K562 (cell line): Measurements from ENCODE around the gene PJA1. TPM values are rescaled to one million over a fixed set of nuclear protein-coding genes. Genes with fewer than 3 reads are reported as not detected.
A peak's percentile ranks its signal among the peaks of the same experiment; 100 is the strongest.

Experiments
- ATAC-seq: fragments of 200-7000 bp; cut with Tn5 transposase; 3 replicates; pipeline ENCODE4 v1.9.1; 2020; ENCODE audit warnings: moderate library complexity
- BruUV-seq: library from RNA; stranded (reverse); fragments of 400-500 nt; replicated peaks from 2 replicates; lab custom pipeline; 2021; lab: Mats Ljungman, UMichigan
- CTCF ChIA-PET: fragments of 300-600 bp; formaldehyde crosslinking; extraction: SDS; loops from one replicate; lab custom pipeline; 2021; ENCODE audit warnings: low intra/inter-chr PET ratio; lab: Yijun Ruan, JAX
- POLR2A ChIA-PET: fragments of 300-600, 350-650 bp; sonication (Branson Sonifier 250); formaldehyde crosslinking; extraction: SDS; loops from one replicate; lab custom pipeline; 2021; ENCODE audit warnings: antibody characterized with exemption, inconsistent platforms; lab: Yijun Ruan, JAX
- DNase-seq, 4 experiments: peaks; one replicate each; pipeline versions ENCODE4 v3.0.0 to v3.0.0-alpha.2; 2011 to 2018; ENCODE audit warnings: low spot score in 3 of 4, mixed read lengths in 3 of 4; ENCODE audit errors: extremely low read depth in 1 of 4
- FAIRE-seq: peaks from 2 replicates; lab custom pipeline; 2011; peaks lifted over from hg19 to GRCh38; lab: Jason Lieb, UNC
- H2AFZ ChIP-seq: 2 replicates; pipeline ENCODE4 v1.6.0; 2011; ENCODE audit warnings: low read depth, low read length, control low read depth, inconsistent platforms
- H3K27ac ChIP-seq: fragments of 200-600 bp; 3 replicates; pipeline ENCODE4 v1.8.0; 2011; ENCODE audit warnings: low read depth, mild to moderate bottlenecking, control low read depth, inconsistent platforms, low read length, moderate library complexity, mixed read lengths; ENCODE audit errors: extremely low read depth
- H3K27me3 ChIP-seq, 2 experiments: fragments of 300-600 bp in 1 of 2; 2 replicates in 1 of 2; 3 replicates in 1 of 2; pipeline versions ENCODE4 v1.6.0 to v1.8.0; 2011; ENCODE audit warnings: inconsistent platforms in 2 of 2, low read length in 2 of 2, mild to moderate bottlenecking in 1 of 2, mixed read lengths in 1 of 2, moderate library complexity in 1 of 2; ENCODE audit not compliant: control insufficient read depth in 2 of 2, insufficient read depth in 2 of 2
- H3K36me3 ChIP-seq: fragments of 300-600 bp; 3 replicates; pipeline ENCODE4 v1.8.0; 2011; ENCODE audit warnings: mild to moderate bottlenecking, low read length, inconsistent platforms; ENCODE audit not compliant: control insufficient read depth, insufficient read depth
- H3K4me1 ChIP-seq, 2 experiments: fragments of 200-600 bp in 1 of 2; replicated peaks in 1 of 2; 2 replicates in 1 of 2; 3 replicates in 1 of 2; pipeline versions ENCODE4 v1.5.1 to v1.8.0; 2011; ENCODE audit warnings: inconsistent platforms in 2 of 2, low read length in 2 of 2, mild to moderate bottlenecking in 1 of 2, mixed read lengths in 1 of 2, moderate library complexity in 1 of 2; ENCODE audit not compliant: control insufficient read depth in 2 of 2, insufficient read depth in 2 of 2
- H3K4me2 ChIP-seq: 2 replicates; pipeline ENCODE4 v1.6.1; 2011; ENCODE audit warnings: low read length, control low read depth, inconsistent platforms, mixed read lengths; ENCODE audit not compliant: insufficient read depth
- H3K4me3 ChIP-seq: fragments of 200-600 bp; sonication (generic), shearing (Covaris generic); 2 replicates; pipeline ENCODE4 v1.5.1; 2016; ENCODE audit warnings: control low read depth, inconsistent platforms
- H3K79me2 ChIP-seq: fragments of 200-600 bp; 3 replicates; pipeline ENCODE4 v1.8.0; 2011; ENCODE audit warnings: low read length, inconsistent platforms; ENCODE audit not compliant: control insufficient read depth, insufficient read depth
- H3K9ac ChIP-seq, 2 experiments: 2 replicates each; pipeline versions ENCODE4 v1.6.0 to v1.6.1; 2011; ENCODE audit warnings: low read depth in 2 of 2, low read length in 2 of 2, control low read depth in 1 of 2, inconsistent platforms in 1 of 2, mild to moderate bottlenecking in 1 of 2, mixed read lengths in 1 of 2; ENCODE audit not compliant: insufficient read depth in 1 of 2
- H3K9me1 ChIP-seq: one replicate; pipeline ENCODE4 v1.6.0; 2011; ENCODE audit warnings: inconsistent platforms, mild to moderate bottlenecking, low read length, moderate library complexity; ENCODE audit not compliant: control insufficient read depth, insufficient read depth
- H3K9me3 ChIP-seq: replicated peaks from 2 replicates; pipeline ENCODE4 v1.5.1; 2011; ENCODE audit warnings: low read depth, low read length, inconsistent platforms; ENCODE audit not compliant: control insufficient read depth, insufficient read depth
- H4K20me1 ChIP-seq: replicated peaks from 2 replicates; pipeline ENCODE4 v1.6.1; 2011; ENCODE audit warnings: low read length, inconsistent platforms, mixed read lengths; ENCODE audit not compliant: control insufficient read depth, insufficient read depth
- LEF1 ChIP-seq: fragments of 450-650 bp; IDR thresholded peaks from 2 replicates; pipeline ENCODE4 v1.6.1; 2016; ENCODE audit warnings: mild to moderate bottlenecking
- NCOA6 ChIP-seq: fragments of 450-650 bp; IDR thresholded peaks from 2 replicates; pipeline ENCODE4 v1.6.1; 2017; ENCODE audit warnings: mild to moderate bottlenecking
- NRF1 ChIP-seq, 2 experiments: fragments of 450-650 bp; IDR thresholded peaks in 1 of 2; conservative IDR thresholded peaks in 1 of 2; 2 replicates each; pipeline ENCODE4 v1.6.1; 2014; ENCODE audit warnings: mild to moderate bottlenecking in 2 of 2
- PHF20 ChIP-seq: fragments of 450-650 bp; IDR thresholded peaks from 2 replicates; pipeline ENCODE4 v1.6.1; 2018; ENCODE audit not compliant: partially characterized antibody
- SAP30 ChIP-seq: fragments of 200-600 bp; sonication (generic); IDR thresholded peaks from 2 replicates; pipeline ENCODE4 v1.6.1; 2012; ENCODE audit warnings: borderline replicate concordance, low read depth, mild to moderate bottlenecking, moderate library complexity, low read length, control low read depth, inconsistent platforms; ENCODE audit not compliant: insufficient read depth, poor library complexity, severe bottlenecking
- ZNF592 ChIP-seq: fragments of 450-650 bp; IDR thresholded peaks from 2 replicates; pipeline ENCODE4 v1.6.1; 2017; ENCODE audit warnings: antibody characterized with exemption, mild to moderate bottlenecking
- ZNF778 ChIP-seq: fragments of 450-650 bp; formaldehyde crosslinking; IDR thresholded peaks from 2 replicates; pipeline ENCODE4 v1.4.0; 2020; ENCODE audit warnings: mild to moderate bottlenecking, moderate library complexity
- WGBS: fragments of 100-300 bp; shearing (Covaris generic); methylation state at CpG from one replicate; pipeline ENCODE4 v1.1.6; 2016; ENCODE audit warnings: low coverage, mixed read lengths; ENCODE audit not compliant: insufficient coverage; ENCODE audit errors: missing lambda C conversion rate; 5-methylcytosine and 5-hydroxymethylcytosine counted together
- in situ Hi-C: fragments of 300-500 bp; cut with MboI; formaldehyde crosslinking; loops from 4 replicates; pipeline ENCODE4 v1.15.0; 2018; ENCODE audit warnings: inconsistent platforms, mixed read lengths
- intact Hi-C: fragments of 100-400 bp; cut with micrococcal nuclease; formaldehyde crosslinking; loops from 2 replicates; pipeline ENCODE4 v1.14.2; 2022
- polyA plus RNA-seq, 8 experiments: library from polyadenylated mRNA; depleted of rRNA in 4 of 8; stranded (reverse) in 5 of 8; unstranded in 3 of 8; fragments of >200 nt; fragmentation: Nextera tagmentation in 2 of 8; fragmentation: Illumina TruSeq in 1 of 8; extraction: Ambion mirVana in 2 of 8; extraction: Trizol in 1 of 8; gene quantifications; 2 replicates each; pipeline versions ENCODE4 v1.2.1 to v1.2.3, GENCODE V29; 2011 to 2014; ENCODE audit warnings: inconsistent platforms in 1 of 8, missing spikeins in 1 of 8
- total RNA-seq, 7 experiments: library from RNA; depleted of rRNA in 6 of 7; stranded (reverse); fragments of >200 nt in 6 of 7; fragmentation: Illumina TruSeq in 2 of 7; extraction: Trizol in 2 of 7; gene quantifications; 2 replicates each; pipeline versions ENCODE4 v1.2.1 to v1.2.3, GENCODE V29; 2011 to 2021; ENCODE audit warnings: low replicate concordance in 1 of 7

Gene PJA1
- total and polyA plus RNA-seq, 9 of the 15 experiments (the other 6 are each of a cell fraction or from before 2014, with no cell fraction given) = 1.6 to 6.0 (median 4.0) TPM

- H3K27me3 ChIP-seq = peaks cover 0 to 10% of the 10 kb centered on the region in 2 experiments; a peak in 1 of 5 replicates
- no peak overlapping the region for H3K4me3 ChIP-seq
- H3K36me3 ChIP-seq = no peaks in the 10 kb centered on the region; the same call in 2 of the 3 replicates
- H3K9me3 ChIP-seq = no peaks in the 10 kb centered on the region
- no peak overlapping the region for H3K9ac ChIP-seq
- 36% methylated on average over 7 of the region's 23 CpGs for WGBS
- no peaks in the 10 kb centered on the region for H3K79me2 ChIP-seq
- intact Hi-C loops = no loop called here
- in situ Hi-C loops = no loop called here
- no peak overlapping the region for H3K27ac ChIP-seq
- DNase-seq = peak; percentile 17 to 56 (median 44)
- no peaks in the 10 kb centered on the region for H4K20me1 ChIP-seq
- TF ChIP-seq SAP30 = no peak
- peak; percentile 82 to 85 for TF ChIP-seq NRF1 (conservative IDR thresholded peaks at IDR 0.05 in 1 of 2, IDR thresholded peaks at IDR 0.05 in 1 of 2)
- TF ChIP-seq, all 486 proteins: peak for 1
- FAIRE-seq (no peak), ATAC-seq (peak; percentile 70)
- no TSS peak for BruUV-seq
- H3K9me1 ChIP-seq = no peaks in the 10 kb centered on the region
- no peak overlapping the region for H3K4me2 ChIP-seq
- no peak overlapping the region for H2AFZ ChIP-seq
- ChIA-PET CTCF (no interaction called here), POLR2A (no interaction called here)
- H3K4me1 ChIP-seq = peaks cover 0 to 8% of the 10 kb centered on the region in 2 experiments; a peak in 2 of 5 replicates
Observed at GRCh38 chrX:69163936-69164741, 1.1 kb downstream of the PJA1 start.

GRCh38 chrX:69162361-69162865, 2.8 kb downstream of the PJA1 start:
- intact Hi-C loops (no loop called here), in situ Hi-C loops (no loop called here)
- FAIRE-seq (no peak), ATAC-seq (no peak), DNase-seq (no peak)
- no peaks in the 10 kb centered on the region for H3K79me2 ChIP-seq
- no peaks in the 10 kb centered on the region for H3K9me1 ChIP-seq
- TSS peak; percentile 30 for BruUV-seq
- H3K9me3 ChIP-seq = no peaks in the 10 kb centered on the region
- CTCF ChIA-PET = no interaction called here
- H4K20me1 ChIP-seq = no peaks in the 10 kb centered on the region
- no peak overlapping the region for H3K27ac ChIP-seq
- no peak overlapping the region for H3K4me2 ChIP-seq
- H3K36me3 ChIP-seq = no peaks in the 10 kb centered on the region; the same call in 2 of the 3 replicates
- POLR2A ChIA-PET = interaction anchor here (0.6 to 0.9 kb wide), 2 partner anchors 11 to 468 kb away, joined by 3 read pairs; no protein-coding TSS in a partner anchor
- peaks cover 0 to 10% of the 10 kb centered on the region in 2 experiments; a peak in 1 of 5 replicates for H3K27me3 ChIP-seq
- H2AFZ ChIP-seq = no peak overlapping the region
- peaks cover 0 to 8% of the 10 kb centered on the region in 2 experiments; a peak in 2 of 5 replicates for H3K4me1 ChIP-seq
- 38% methylated on average over 6 of the region's 9 CpGs for WGBS
- no peak overlapping the region for H3K4me3 ChIP-seq
- TF ChIP-seq ZNF778 (CRISPR knock-in tag) (no peak), LEF1 (no peak), ZNF592 (no peak), PHF20 (no peak), NCOA6 (no peak)
- TF ChIP-seq, all 486 proteins: peak for 0
- H3K9ac ChIP-seq = no peak overlapping the region
